ENCODE measurements around the gene MAGEC3. TPM values are rescaled to one million over a fixed set of nuclear protein-coding genes. Genes with fewer than 3 reads are reported as not detected.

Gene MAGEC3
- total RNA-seq (2014; rRNA removed; shearing (Covaris generic)), result 0.68 and 0.93 TPM in 2 replicates

GRCh38 chrX:141838016-141838415 is at the start of gene MAGEC3:
Gene MAGEC3, plus strand, starts transcription at chrX:141838316. Its CDS starts 0 bp downstream, at chrX:141838316.

GRCh38 chrX:141903400-141904155 is 65.5 kb downstream of the MAGEC3 start, which contains the start of gene MAGEC1:
Gene MAGEC1, plus strand, starts transcription at chrX:141903894. Its CDS starts 1,179 bp downstream, at chrX:141905073.

Other genes with a start within 250 kb of the MAGEC3 start
- gene SPANXA2, start 248.6 kb upstream of the MAGEC3 start, total RNA-seq (2014; rRNA removed; shearing (Covaris generic)), result 37.4 and 48.0 TPM in 2 replicates
- gene SPANXD, start 139.6 kb upstream of the MAGEC3 start, total RNA-seq (2014; rRNA removed; shearing (Covaris generic)), result 7.1 and 8.2 TPM in 2 replicates
- gene MAGEC1, start 65.6 kb downstream of the MAGEC3 start, total RNA-seq (2014; rRNA removed; shearing (Covaris generic)), result 0.15 and 0.19 TPM in 2 replicates

Data from A375 (cell line).